ENCODE data around the gene RARS1. TPM values are rescaled to one million over a fixed set of nuclear protein-coding genes. Genes with fewer than 3 reads are reported as not detected.

Gene RARS1
- total RNA-seq, 1 donor, result 248 TPM

GRCh38 chr5:168464641-168465040, 21.6 kb upstream of the RARS1 start:
- no peak for DNase-seq (ENCODE audit: low read depth)
- TF ChIP-seq CTCF (IDR thresholded peaks at IDR 0.05; ENCODE audit: insufficient read depth, low read depth, low read length), result no peak

GRCh38 chr5:168467755-168468330, 18.4 kb upstream of the RARS1 start:
- DNase-seq (ENCODE audit: low read depth), result no peak
- no peak overlapping the region for H3K4me3 ChIP-seq (ENCODE audit: low read depth, low read length)
- TF ChIP-seq CTCF (IDR thresholded peaks at IDR 0.05; ENCODE audit: insufficient read depth, low read depth, low read length), result no peak

More at GRCh38 chr5:168464641-168465040, 21.6 kb upstream of the RARS1 start:
- no peak overlapping the region for H3K4me3 ChIP-seq (ENCODE audit: low read depth, low read length)

GRCh38 chr5:168468836-168469235, 17.4 kb upstream of the RARS1 start:
- peak; percentile 49 for DNase-seq (ENCODE audit: low read depth)
- no peak overlapping the region for H3K4me3 ChIP-seq (ENCODE audit: low read depth, low read length)
- TF ChIP-seq CTCF (IDR thresholded peaks at IDR 0.05; ENCODE audit: insufficient read depth, low read depth, low read length), result no peak

GRCh38 chr5:168469816-168470215, 16.5 kb upstream of the RARS1 start:
- no peak overlapping the region for H3K4me3 ChIP-seq (ENCODE audit: low read depth, low read length)
- TF ChIP-seq CTCF (IDR thresholded peaks at IDR 0.05; ENCODE audit: insufficient read depth, low read depth, low read length), result no peak
- no peak for DNase-seq (ENCODE audit: low read depth)

- DNase-seq (ENCODE audit: low read depth), result peak; percentile 25
- no peak for TF ChIP-seq CTCF (IDR thresholded peaks at IDR 0.05; ENCODE audit: insufficient read depth, low read depth, low read length)
- no peak overlapping the region for H3K4me3 ChIP-seq (ENCODE audit: low read depth, low read length)
These were observed 14.5 kb upstream of the RARS1 start for GRCh38 chr5:168471785-168472184.

GRCh38 chr5:168472329-168472728, 13.9 kb upstream of the RARS1 start:
- peak; percentile 96 for DNase-seq (ENCODE audit: low read depth)
- H3K4me3 ChIP-seq (ENCODE audit: low read depth, low read length), result no peak overlapping the region
- TF ChIP-seq CTCF (IDR thresholded peaks at IDR 0.05; ENCODE audit: insufficient read depth, low read depth, low read length), result peak; percentile 61

- TF ChIP-seq CTCF (IDR thresholded peaks at IDR 0.05; ENCODE audit: insufficient read depth, low read depth, low read length), result no peak
- DNase-seq (ENCODE audit: low read depth), result no peak
- H3K4me3 ChIP-seq (ENCODE audit: low read depth, low read length), result no peak overlapping the region
These were observed 12.0 kb upstream of the RARS1 start for GRCh38 chr5:168474319-168474718.
